ENCODE results near the gene SLC35F4. TPM values are rescaled to one million over a fixed set of nuclear protein-coding genes. Genes with fewer than 3 reads are reported as not detected.

SLC35F4 gene
- total and polyA plus RNA-seq, 2 of the 8 experiments (the other 6 are each of a cell fraction or from before 2014, with no cell fraction given), result not detected

GRCh38 chr14:57610631-57611030 lies 255.3 kb downstream of the SLC35F4 start (continued):
- TF ChIP-seq CHD7 (IDR thresholded peaks at IDR 0.05; ENCODE audit: insufficient replicate concordance, low read length), result no peak
